Measurements from ENCODE around the gene ATP1A4.

DNA sequence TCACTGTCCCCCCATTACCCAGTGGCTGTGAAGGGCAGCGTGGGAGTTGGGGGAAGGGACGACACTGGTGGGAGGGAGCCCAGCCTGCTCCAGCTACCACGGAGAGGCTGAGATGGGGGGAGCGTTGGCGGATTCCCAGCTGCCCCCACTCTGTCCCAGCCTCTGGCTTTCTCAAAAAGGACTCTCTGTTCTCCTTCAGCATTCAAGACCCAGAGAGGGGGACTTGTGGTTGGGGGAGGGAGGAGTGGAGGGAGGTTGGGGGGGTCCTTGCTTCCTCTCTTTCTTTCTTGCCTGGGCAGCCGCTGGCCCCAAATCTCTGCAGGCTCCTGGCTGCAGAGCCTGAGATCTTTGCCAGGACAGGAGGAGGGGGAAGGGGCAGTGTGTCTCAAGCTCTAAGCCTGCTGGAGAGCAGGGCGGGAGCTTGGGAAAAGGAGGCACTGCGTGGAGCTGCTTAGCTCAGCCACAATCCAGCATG, 33.7 kb upstream of the ATP1A4 start:
- TF ChIP-seq, protein P1, sequence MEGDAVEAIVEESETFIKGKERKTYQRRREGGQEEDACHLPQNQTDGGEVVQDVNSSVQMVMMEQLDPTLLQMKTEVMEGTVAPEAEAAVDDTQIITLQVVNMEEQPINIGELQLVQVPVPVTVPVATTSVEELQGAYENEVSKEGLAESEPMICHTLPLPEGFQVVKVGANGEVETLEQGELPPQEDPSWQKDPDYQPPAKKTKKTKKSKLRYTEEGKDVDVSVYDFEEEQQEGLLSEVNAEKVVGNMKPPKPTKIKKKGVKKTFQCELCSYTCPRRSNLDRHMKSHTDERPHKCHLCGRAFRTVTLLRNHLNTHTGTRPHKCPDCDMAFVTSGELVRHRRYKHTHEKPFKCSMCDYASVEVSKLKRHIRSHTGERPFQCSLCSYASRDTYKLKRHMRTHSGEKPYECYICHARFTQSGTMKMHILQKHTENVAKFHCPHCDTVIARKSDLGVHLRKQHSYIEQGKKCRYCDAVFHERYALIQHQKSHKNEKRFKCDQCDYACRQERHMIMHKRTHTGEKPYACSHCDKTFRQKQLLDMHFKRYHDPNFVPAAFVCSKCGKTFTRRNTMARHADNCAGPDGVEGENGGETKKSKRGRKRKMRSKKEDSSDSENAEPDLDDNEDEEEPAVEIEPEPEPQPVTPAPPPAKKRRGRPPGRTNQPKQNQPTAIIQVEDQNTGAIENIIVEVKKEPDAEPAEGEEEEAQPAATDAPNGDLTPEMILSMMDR (IDR thresholded peaks at IDR 0.05; ENCODE audit: low read depth, low read length, poor library complexity, severe bottlenecking), result no peak
- no peak for TF ChIP-seq EZH2phosphoT487 (IDR thresholded peaks at IDR 0.05; ENCODE audit: borderline replicate concordance, low read length)

Data from DOHH2 (cell line).